HUES64 (cell line): ENCODE results near the gene ACACB.

Source experiments
- H3K27ac ChIP-seq: 2 replicates; pipeline ENCODE4 v1.7.0; 2013; ENCODE audit warnings: low read depth, low read length, inconsistent platforms
- H3K27me3 ChIP-seq: 2 replicates; pipeline ENCODE4 v1.6.1; 2013; ENCODE audit warnings: mild to moderate bottlenecking, low read length; ENCODE audit not compliant: insufficient read depth
- H3K36me3 ChIP-seq: 2 replicates; pipeline ENCODE4 v1.6.1; 2013; ENCODE audit warnings: mild to moderate bottlenecking, low read length; ENCODE audit not compliant: insufficient read depth
- H3K4me1 ChIP-seq: 2 replicates; pipeline ENCODE4 v1.6.1; 2013; ENCODE audit warnings: mild to moderate bottlenecking, low read length, moderate library complexity; ENCODE audit not compliant: insufficient read depth
- H3K4me3 ChIP-seq: 2 replicates; pipeline ENCODE4 v1.5.1; 2013; ENCODE audit warnings: mild to moderate bottlenecking, low read length, moderate library complexity
- H3K9ac ChIP-seq: 2 replicates; pipeline ENCODE4 v1.6.1; 2013; ENCODE audit warnings: mild to moderate bottlenecking, low read depth, low read length
- H3K9me3 ChIP-seq: 2 replicates; pipeline ENCODE4 v1.6.1; 2013; ENCODE audit warnings: low read depth, low read length; ENCODE audit not compliant: insufficient read depth
- WGBS: fragments of 150-250, 120-280 bp; methylation state at CpG from one replicate; pipeline ENCODE4 v1.1.7; 2013; ENCODE audit warnings: missing lambda C conversion rate; 5-methylcytosine and 5-hydroxymethylcytosine counted together

The ACACB gene

DNA sequence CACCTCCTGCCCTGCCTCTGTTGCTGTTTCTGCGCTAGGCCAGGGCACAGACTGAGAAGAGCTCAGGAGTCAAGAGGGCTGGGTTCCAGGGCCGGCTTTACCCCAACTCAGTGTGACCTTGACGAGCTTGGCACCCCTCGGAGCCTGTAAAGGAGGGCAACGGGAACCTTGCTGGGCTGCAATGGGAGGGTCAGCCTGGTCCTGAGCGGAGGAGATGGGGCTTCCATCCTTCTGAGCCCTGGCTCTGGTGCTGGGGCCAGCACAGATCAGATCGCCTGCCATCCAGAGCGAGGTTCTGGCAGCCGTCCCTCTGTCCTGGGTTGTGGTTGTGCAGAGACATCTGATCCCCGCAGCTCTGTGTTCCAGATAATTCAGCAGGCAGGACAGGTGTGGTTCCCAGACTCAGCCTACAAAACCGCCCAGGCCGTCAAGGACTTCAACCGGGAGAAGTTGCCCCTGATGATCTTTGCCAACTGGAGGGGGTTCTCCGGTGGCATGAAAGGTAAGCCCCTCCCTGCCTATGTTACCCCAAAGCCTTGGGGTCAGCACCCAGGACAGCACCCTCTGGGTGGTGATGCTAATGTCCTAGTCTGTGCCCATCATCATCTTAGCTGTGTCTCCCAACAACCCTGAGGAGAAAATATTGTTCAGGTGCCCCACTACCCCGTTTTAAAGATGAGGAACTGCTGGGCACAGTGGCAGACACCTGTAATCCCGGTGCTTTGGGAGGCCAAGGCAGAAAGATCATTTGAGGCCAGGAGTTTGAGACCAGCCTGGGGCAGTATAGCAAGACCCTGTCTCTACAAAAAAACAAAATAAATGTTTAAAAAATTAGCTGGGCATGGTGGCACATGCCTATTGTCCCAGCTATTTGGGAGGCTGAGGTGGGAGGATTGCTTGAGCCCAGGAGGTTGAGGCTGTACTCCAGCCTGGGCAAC is 142.5 kb downstream of the ACACB start:
- Histone ChIP-seq H3K4me1 (no peaks in the 10 kb centered on the region; the same call in 1 of the 2 replicates), H3K36me3 (peaks cover 3% of the 10 kb centered on the region; the same call in 1 of the 2 replicates), H3K27me3 (no peaks in the 10 kb centered on the region), H3K27ac (no peak overlapping the region), H3K9me3 (0 out of 2 replicates have a peak, but pooled peaks cover 3% of the 10 kb centered on the region), H3K4me3 (no peak overlapping the region), H3K9ac (no peak overlapping the region)
- 87% methylated on average over 16 of the region's 16 CpGs for whole genome bisulfite sequencing

- no peaks in the 10 kb centered on the region for H3K27me3 ChIP-seq
- H3K4me3 ChIP-seq = no peak overlapping the region
- H3K9me3 ChIP-seq = no peaks in the 10 kb centered on the region
- 100% methylated on average over 1 of the region's 1 CpG for WGBS
- peaks cover 3% of the 10 kb centered on the region; the same call in 1 of the 2 replicates for H3K36me3 ChIP-seq
- no peaks in the 10 kb centered on the region; the same call in 1 of the 2 replicates for H3K4me1 ChIP-seq
- H3K9ac ChIP-seq = no peak overlapping the region
- H3K27ac ChIP-seq = no peak overlapping the region
These were observed 143.1 kb downstream of the ACACB start for GRCh38 chr12:109259545-109259895.

- no peak overlapping the region for H3K9ac ChIP-seq
- no peak overlapping the region for H3K4me3 ChIP-seq
- no peaks in the 10 kb centered on the region; the same call in 1 of the 2 replicates for H3K4me1 ChIP-seq
- WGBS = 71% methylated on average over 1 of the region's 1 CpG
- H3K9me3 ChIP-seq = no peaks in the 10 kb centered on the region
- H3K36me3 ChIP-seq = peaks cover 11% of the 10 kb centered on the region; the same call in 1 of the 2 replicates
- H3K27ac ChIP-seq = peak overlapping the region; percentile 6; the same call in 1 of the 2 replicates
- no peaks in the 10 kb centered on the region for H3K27me3 ChIP-seq
These were observed 144.7 kb downstream of the ACACB start for GRCh38 chr12:109261087-109261486.

- Histone ChIP-seq H3K9me3 (no peaks in the 10 kb centered on the region), H3K27me3 (no peaks in the 10 kb centered on the region), H3K4me1 (no peaks in the 10 kb centered on the region; the same call in 1 of the 2 replicates), H3K4me3 (no peak overlapping the region), H3K36me3 (peaks cover 11% of the 10 kb centered on the region; the same call in 1 of the 2 replicates), H3K9ac (no peak overlapping the region), H3K27ac (no peak overlapping the region)
- WGBS = 90% methylated on average over 2 of the region's 2 CpGs
These were observed 145.6 kb downstream of the ACACB start for GRCh38 chr12:109261939-109262338.

GRCh38 chr12:109263439-109263838 is 147.1 kb downstream of the ACACB start:
- Histone ChIP-seq H3K4me3 (no peak overlapping the region), H3K9me3 (no peaks in the 10 kb centered on the region)
- 92% methylated on average over 3 of the region's 3 CpGs for WGBS

GRCh38 chr12:109264095-109264942 is 147.9 kb downstream of the ACACB start:
- Histone ChIP-seq H3K9ac (no peak overlapping the region), H3K36me3 (peaks cover 11% of the 10 kb centered on the region; the same call in 1 of the 2 replicates), H3K4me1 (no peaks in the 10 kb centered on the region; the same call in 1 of the 2 replicates), H3K4me3 (no peak overlapping the region), H3K27me3 (no peaks in the 10 kb centered on the region), H3K9me3 (no peaks in the 10 kb centered on the region), H3K27ac (no peak overlapping the region)
- WGBS = 39% methylated on average over 23 of the region's 23 CpGs

More at GRCh38 chr12:109263439-109263838, 147.1 kb downstream of the ACACB start:
- no peaks in the 10 kb centered on the region for H3K27me3 ChIP-seq
- H3K9ac ChIP-seq = no peak overlapping the region
- H3K27ac ChIP-seq = no peak overlapping the region
- H3K4me1 ChIP-seq = no peaks in the 10 kb centered on the region; the same call in 1 of the 2 replicates
- peaks cover 11% of the 10 kb centered on the region; the same call in 1 of the 2 replicates for H3K36me3 ChIP-seq

GRCh38 chr12:109264943-109265650 is 148.7 kb downstream of the ACACB start:
- Histone ChIP-seq H3K4me3 (no peak overlapping the region), H3K9ac (no peak overlapping the region), H3K27ac (no peak overlapping the region), H3K36me3 (peaks cover 11% of the 10 kb centered on the region; the same call in 1 of the 2 replicates), H3K9me3 (no peaks in the 10 kb centered on the region), H3K27me3 (no peaks in the 10 kb centered on the region), H3K4me1 (no peaks in the 10 kb centered on the region; the same call in 1 of the 2 replicates)
- WGBS = 95% methylated on average over 27 of the region's 27 CpGs

- Histone ChIP-seq H3K9ac (no peak overlapping the region), H3K27me3 (no peaks in the 10 kb centered on the region), H3K4me3 (no peak overlapping the region), H3K4me1 (no peaks in the 10 kb centered on the region), H3K27ac (no peak overlapping the region), H3K9me3 (no peaks in the 10 kb centered on the region), H3K36me3 (peaks cover 8% of the 10 kb centered on the region; the same call in 1 of the 2 replicates)
- 90% methylated on average over 16 of the region's 16 CpGs for WGBS
These were observed 149.9 kb downstream of the ACACB start for GRCh38 chr12:109266106-109266879.

DNA sequence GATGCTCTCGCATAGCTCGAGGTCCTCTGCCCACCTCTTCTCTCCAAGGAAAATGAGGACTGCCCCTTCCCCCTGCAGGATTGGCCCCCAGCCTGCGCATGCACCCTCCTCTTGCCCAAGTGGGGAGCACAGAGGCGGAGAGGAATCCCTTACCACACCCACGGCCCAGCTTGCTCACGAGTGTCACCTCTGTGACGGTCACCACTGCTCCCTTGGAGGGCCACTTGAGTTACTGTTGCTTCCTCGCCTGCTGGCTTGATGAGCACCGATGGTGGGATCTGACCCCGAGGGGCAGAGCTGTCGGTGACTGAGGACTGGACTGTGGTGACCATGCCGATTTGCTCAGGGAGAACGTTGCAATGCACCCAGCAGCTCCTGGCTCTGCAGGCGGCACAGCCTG is 151.0 kb downstream of the ACACB start:
- Histone ChIP-seq H3K4me3 (no peak overlapping the region), H3K9me3 (no peaks in the 10 kb centered on the region), H3K27ac (no peak overlapping the region), H3K36me3 (peaks cover 8% of the 10 kb centered on the region; the same call in 1 of the 2 replicates), H3K4me1 (no peaks in the 10 kb centered on the region), H3K9ac (no peak overlapping the region), H3K27me3 (0 out of 2 replicates have a peak, but pooled peaks cover 3% of the 10 kb centered on the region)
- 91% methylated on average over 14 of the region's 14 CpGs for WGBS

DNA sequence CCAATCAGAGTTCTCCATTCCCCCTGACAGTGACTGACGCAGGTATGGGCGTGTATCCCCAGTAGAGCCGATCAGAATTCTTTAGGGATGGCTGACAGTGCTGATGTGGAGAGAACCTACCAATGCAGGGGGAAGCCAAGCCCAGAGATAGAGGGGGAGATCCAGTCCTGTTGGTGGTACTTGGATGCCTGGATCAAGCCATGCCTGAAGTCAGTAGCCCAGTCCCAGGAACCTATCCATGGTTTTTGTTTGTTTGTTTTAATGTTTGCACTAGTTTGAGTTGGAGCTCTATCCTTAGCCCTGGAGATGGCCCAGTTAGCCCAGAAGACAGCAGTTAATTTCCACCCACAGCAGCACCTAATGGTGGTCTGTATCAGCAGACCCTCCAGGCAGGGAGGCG is 152.5 kb downstream of the ACACB start:
- H3K27ac ChIP-seq = no peak overlapping the region
- 94% methylated on average over 4 of the region's 4 CpGs for WGBS

More for the DNA sequence above, 152.5 kb downstream of the ACACB start:
- Histone ChIP-seq H3K9ac (no peak overlapping the region), H3K27me3 (0 out of 2 replicates have a peak, but pooled peaks cover 3% of the 10 kb centered on the region), H3K9me3 (no peaks in the 10 kb centered on the region), H3K4me3 (no peak overlapping the region), H3K36me3 (peaks cover 8% of the 10 kb centered on the region; the same call in 1 of the 2 replicates), H3K4me1 (no peaks in the 10 kb centered on the region)
